ENCODE data around the gene TBXAS1. TPM values are rescaled to one million over a fixed set of nuclear protein-coding genes. Genes with fewer than 3 reads are reported as not detected.

Gene TBXAS1
- polyA plus RNA-seq, 2 of the 4 experiments (the other 2 are of a cell fraction) = 8.8 to 11.6 TPM

DNA sequence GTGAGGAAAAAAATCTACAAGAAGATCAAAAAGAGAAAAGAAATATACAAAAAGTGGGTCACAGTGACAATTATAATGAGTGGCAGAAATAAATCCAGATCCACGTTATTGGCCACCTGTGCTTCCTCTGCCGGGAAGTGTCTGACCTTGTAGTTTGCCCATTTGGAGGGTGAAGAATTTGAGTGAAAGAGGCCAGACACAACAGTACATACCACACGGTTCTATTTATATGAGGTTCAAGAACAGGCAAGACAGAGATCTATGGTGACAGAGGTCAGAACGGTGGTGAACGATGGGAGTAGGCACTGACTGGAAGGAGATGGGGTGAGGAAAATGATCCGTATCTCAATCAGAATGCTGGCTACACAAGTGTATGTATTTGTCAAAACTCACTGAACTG, 216.6 kb downstream of the TBXAS1 start (continued):
- TF ChIP-seq HMGXB4 (CRISPR knock-in tag; IDR thresholded peaks at IDR 0.05; ENCODE audit: borderline replicate concordance) (no peak), CHD2 (IDR thresholded peaks at IDR 0.05; ENCODE audit: low read length, partially characterized antibody) (no peak), HES2 (IDR thresholded peaks at IDR 0.05) (no peak), EP300 (IDR thresholded peaks at IDR 0.05) (no peak)
- TF ChIP-seq, protein P1, sequence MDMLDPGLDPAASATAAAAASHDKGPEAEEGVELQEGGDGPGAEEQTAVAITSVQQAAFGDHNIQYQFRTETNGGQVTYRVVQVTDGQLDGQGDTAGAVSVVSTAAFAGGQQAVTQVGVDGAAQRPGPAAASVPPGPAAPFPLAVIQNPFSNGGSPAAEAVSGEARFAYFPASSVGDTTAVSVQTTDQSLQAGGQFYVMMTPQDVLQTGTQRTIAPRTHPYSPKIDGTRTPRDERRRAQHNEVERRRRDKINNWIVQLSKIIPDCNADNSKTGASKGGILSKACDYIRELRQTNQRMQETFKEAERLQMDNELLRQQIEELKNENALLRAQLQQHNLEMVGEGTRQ (IDR thresholded peaks at IDR 0.05) = no peak

DNA sequence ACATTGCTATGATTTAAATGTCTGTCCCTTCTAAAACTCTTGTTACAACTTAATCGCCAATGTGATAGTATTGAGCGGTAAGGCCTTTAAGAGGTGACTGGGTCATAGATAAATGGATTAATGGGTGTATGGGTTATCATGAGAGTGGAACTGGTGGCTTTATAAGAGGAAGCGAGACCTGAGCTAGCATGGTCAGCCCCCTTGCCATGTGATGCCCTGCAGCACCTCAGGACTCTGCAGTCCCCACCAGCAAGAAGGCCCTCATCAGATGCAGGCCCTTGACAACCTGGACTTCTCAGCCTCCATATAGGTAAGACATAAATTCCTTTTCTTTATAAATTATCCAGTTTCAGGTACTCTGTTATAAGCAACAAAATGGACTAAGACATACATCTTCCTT, 218.1 kb downstream of the TBXAS1 start:
- Histone ChIP-seq H3K4me3 (no peak overlapping the region), H3K9me3 (no peaks in the 10 kb centered on the region), H3K4me2 (no peak overlapping the region), H3K27ac (no peak overlapping the region), H3K4me1 (peaks cover 10% of the 10 kb centered on the region; the same call in 1 of the 3 replicates)
- FAIRE-seq = no peak
- no peak for ATAC-seq
- no peak for DNase-seq (ENCODE audit: low read depth in 1 of 2, low spot score in 1 of 2)
- ChIA-PET CTCF (interaction anchor here (1.3 kb wide), 1 partner anchor 42 kb away, joined by 4 read pairs; no protein-coding TSS in a partner anchor), POLR2A (no interaction called here)
- WGBS (ENCODE audit: missing lambda C conversion rate) = 92% methylated on average over 3 of the region's 3 CpGs
- TF ChIP-seq CTCF (IDR thresholded peaks at IDR 0.05) = no peak
- TF ChIP-seq EP300 (IDR thresholded peaks at IDR 0.05) = no peak
- TF ChIP-seq HOXA7 (CRISPR knock-in tag; IDR thresholded peaks at IDR 0.05) = no peak
- TF ChIP-seq NFE2L2 (conservative IDR thresholded peaks at IDR 0.05; ENCODE audit: low read length) = no peak
- TF ChIP-seq RARB (CRISPR knock-in tag; IDR thresholded peaks at IDR 0.05) = no peak

GRCh38 chr7:140048138-140048537, 219.1 kb downstream of the TBXAS1 start:
- FAIRE-seq (no peak), DNase-seq (ENCODE audit: low read depth in 1 of 2, low spot score in 1 of 2) (no peak), ATAC-seq (no peak)
- CTCF ChIA-PET = interaction anchor here (1.8 kb wide), 1 partner anchor 9 kb away, joined by 4 read pairs; no protein-coding TSS in a partner anchor
- H3K4me3 ChIP-seq = no peak overlapping the region
- POLR2A ChIA-PET = no interaction called here
- 91% methylated on average over 4 of the region's 4 CpGs for WGBS (ENCODE audit: missing lambda C conversion rate)
- H3K9me3 ChIP-seq = no peaks in the 10 kb centered on the region
- no peak overlapping the region for H3K4me2 ChIP-seq
- H3K27ac ChIP-seq = no peak overlapping the region
- peaks cover 10% of the 10 kb centered on the region; the same call in 1 of the 3 replicates for H3K4me1 ChIP-seq
- TF ChIP-seq HOXA7 (CRISPR knock-in tag; IDR thresholded peaks at IDR 0.05) = no peak
- TF ChIP-seq RCOR1 (IDR thresholded peaks at IDR 0.05; ENCODE audit: low read depth, low read length) = no peak
- no peak for TF ChIP-seq SREBF2 (IDR thresholded peaks at IDR 0.05)
- TF ChIP-seq, protein P1 (IDR thresholded peaks at IDR 0.05) = no peak
- no peak for TF ChIP-seq MAFK (IDR thresholded peaks at IDR 0.05; ENCODE audit: partially characterized antibody)
- TF ChIP-seq HOXB13 (CRISPR knock-in tag; IDR thresholded peaks at IDR 0.05; ENCODE audit: low read depth) = no peak
- no peak for TF ChIP-seq ZC3H11A (IDR thresholded peaks at IDR 0.05)
- TF ChIP-seq, protein P2, sequence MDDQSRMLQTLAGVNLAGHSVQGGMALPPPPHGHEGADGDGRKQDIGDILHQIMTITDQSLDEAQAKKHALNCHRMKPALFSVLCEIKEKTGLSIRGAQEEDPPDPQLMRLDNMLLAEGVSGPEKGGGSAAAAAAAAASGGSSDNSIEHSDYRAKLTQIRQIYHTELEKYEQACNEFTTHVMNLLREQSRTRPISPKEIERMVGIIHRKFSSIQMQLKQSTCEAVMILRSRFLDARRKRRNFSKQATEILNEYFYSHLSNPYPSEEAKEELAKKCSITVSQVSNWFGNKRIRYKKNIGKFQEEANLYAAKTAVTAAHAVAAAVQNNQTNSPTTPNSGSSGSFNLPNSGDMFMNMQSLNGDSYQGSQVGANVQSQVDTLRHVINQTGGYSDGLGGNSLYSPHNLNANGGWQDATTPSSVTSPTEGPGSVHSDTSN (IDR thresholded peaks at IDR 0.05) = no peak
- no peak for TF ChIP-seq EHF (CRISPR knock-in tag; IDR thresholded peaks at IDR 0.05)
- no peak for TF ChIP-seq HOXB5 (CRISPR knock-in tag; IDR thresholded peaks at IDR 0.05)
- TF ChIP-seq ATOH8 (CRISPR knock-in tag; IDR thresholded peaks at IDR 0.05; ENCODE audit: low read depth) = no peak
- no peak for TF ChIP-seq RFX5 (IDR thresholded peaks at IDR 0.05)
- no peak for TF ChIP-seq NFE2L2 (conservative IDR thresholded peaks at IDR 0.05; ENCODE audit: low read length)
- TF ChIP-seq REST (IDR thresholded peaks at IDR 0.05) = no peak
- no peak for TF ChIP-seq ZSCAN20 (CRISPR knock-in tag; IDR thresholded peaks at IDR 0.05)
- TF ChIP-seq MYC (IDR thresholded peaks at IDR 0.05; ENCODE audit: borderline replicate concordance, low read length) = no peak
- no peak for TF ChIP-seq CBX2 (IDR thresholded peaks at IDR 0.05; ENCODE audit: borderline replicate concordance, low read depth)
- no peak for TF ChIP-seq TP53 (CRISPR knock-in tag; IDR thresholded peaks at IDR 0.05)
